Breast epithelium (tissue), 4 donors: Measurements from ENCODE around the gene LSM12. TPM values are rescaled to one million over a fixed set of nuclear protein-coding genes. Genes with fewer than 3 reads are reported as not detected.

Experiments used
- DNase-seq, 2 donors: peaks; one replicate each; pipeline ENCODE4 v3.0.0-alpha.2; 2019; ENCODE audit warnings: low spot score in 2 of 2
- H3K27ac ChIP-seq, 2 donors: fragments of 200-600 bp; sonication (generic) in 1 of 2; one replicate each; pipeline ENCODE4 v1.5.1; 2016 to 2019; ENCODE audit warnings: mild to moderate bottlenecking in 1 of 2
- H3K27me3 ChIP-seq, 2 donors: fragments of 200-600 bp; sonication (generic) in 1 of 2; one replicate each; pipeline versions ENCODE4 v1.5.1 to v1.6.0; 2017 to 2019; ENCODE audit warnings: control low read depth in 1 of 2, mild to moderate bottlenecking in 1 of 2
- H3K36me3 ChIP-seq: fragments of 200-600 bp; one replicate; pipeline ENCODE4 v1.5.1; 2019
- H3K4me1 ChIP-seq, 2 donors: fragments of 200-600 bp; sonication (generic); one replicate each; pipeline ENCODE4 v1.5.1; 2016 to 2019; ENCODE audit warnings: control low read depth in 1 of 2
- H3K4me3 ChIP-seq, 3 donors: fragments of 200-600 bp; sonication (generic); 1 replicate in 2 of 3; 2 replicates in 1 of 3; pipeline ENCODE4 v1.5.1; 2016 to 2019; ENCODE audit warnings: mild to moderate bottlenecking in 3 of 3, moderate library complexity in 2 of 3
- H3K9me3 ChIP-seq, 2 donors: fragments of 200-600 bp; sonication (generic) in 1 of 2; one replicate each; pipeline ENCODE4 v1.5.1; 2016 to 2019; ENCODE audit warnings: control low read depth in 1 of 2
- CTCF ChIP-seq, 3 donors: fragments of 450-650 bp; IDR thresholded peaks; one replicate each; pipeline ENCODE4 v1.5.1; 2016 to 2017; ENCODE audit warnings: antibody characterized with exemption in 3 of 3, mild to moderate bottlenecking in 3 of 3, moderate library complexity in 3 of 3
- POLR2A ChIP-seq: fragments of 450-650 bp; IDR thresholded peaks from one replicate; pipeline ENCODE4 v1.6.1; 2016; ENCODE audit warnings: antibody characterized with exemption, mild to moderate bottlenecking, moderate library complexity
- POLR2AphosphoS5 ChIP-seq, 3 donors: sonication (generic); formaldehyde crosslinking; IDR thresholded peaks; one replicate each; pipeline ENCODE4 v1.6.1; 2017; ENCODE audit warnings: antibody characterized with exemption in 3 of 3
- intact Hi-C: fragments of 100-400 bp; cut with DNase I; formaldehyde crosslinking; loops from one replicate; pipeline ENCODE4 v1.15.1; 2023; ENCODE audit warnings: low total_unique reads
- total RNA-seq, 3 donors: library from RNA; depleted of rRNA; stranded (reverse); fragments of >200 nt; gene quantifications; one replicate each; pipeline ENCODE4 v1.1.0, GENCODE V29; 2016

Gene LSM12
- total RNA-seq, 3 donors from 2014 or later = 36.8 to 45.4 (median 43.6) TPM

- Histone ChIP-seq H3K9me3 (no peaks in the 10 kb centered on the region), H3K4me1 (peaks cover 0 to 7% of the 10 kb centered on the region in 2 donors)
Measured at GRCh38 chr17:44083250-44083849, 16.9 kb upstream of the LSM12 start.

GRCh38 chr17:44082256-44082927 lies 15.9 kb upstream of the LSM12 start:
- no peaks in the 10 kb centered on the region for H3K27me3 ChIP-seq
- intact Hi-C loops = no loop called here
- TF ChIP-seq CTCF (IDR thresholded peaks at IDR 0.05) (no peak), POLR2A (no peak), POLR2AphosphoS5 (IDR thresholded peaks at IDR 0.05) (no peak)
- peaks cover 3% of the 10 kb centered on the region for H3K36me3 ChIP-seq
- DNase-seq = no peak
- H3K4me1 ChIP-seq = peaks cover 0 to 5% of the 10 kb centered on the region in 2 donors
- H3K4me3 ChIP-seq = no peak overlapping the region
- H3K27ac ChIP-seq = no peak overlapping the region
- H3K9me3 ChIP-seq = no peaks in the 10 kb centered on the region

More at GRCh38 chr17:44083250-44083849, 16.9 kb upstream of the LSM12 start:
- TF ChIP-seq CTCF (IDR thresholded peaks at IDR 0.05) (no peak), POLR2AphosphoS5 (IDR thresholded peaks at IDR 0.05) (no peak), POLR2A (no peak)
- Histone ChIP-seq H3K36me3 (peaks cover under 1% of the 10 kb centered on the region), H3K4me3 (no peak overlapping the region), H3K27ac (no peak overlapping the region), H3K27me3 (no peaks in the 10 kb centered on the region)
- intact Hi-C loops = no loop called here
- no peak for DNase-seq

GRCh38 chr17:44081681-44082080 lies 15.2 kb upstream of the LSM12 start:
- H3K27me3 ChIP-seq = no peaks in the 10 kb centered on the region
- H3K36me3 ChIP-seq = peaks cover 3% of the 10 kb centered on the region
- no peak for TF ChIP-seq CTCF (IDR thresholded peaks at IDR 0.05)
- TF ChIP-seq POLR2AphosphoS5 (IDR thresholded peaks at IDR 0.05) = no peak
- TF ChIP-seq POLR2A = no peak
- intact Hi-C loops = no loop called here
- DNase-seq = no peak
- H3K4me1 ChIP-seq = no peaks in the 10 kb centered on the region
- no peak overlapping the region for H3K4me3 ChIP-seq
- H3K27ac ChIP-seq = no peak overlapping the region
- H3K9me3 ChIP-seq = no peaks in the 10 kb centered on the region

GRCh38 chr17:44079877-44080821 lies 13.7 kb upstream of the LSM12 start:
- TF ChIP-seq POLR2A = no peak
- no peak for TF ChIP-seq POLR2AphosphoS5 (IDR thresholded peaks at IDR 0.05)
- TF ChIP-seq CTCF (IDR thresholded peaks at IDR 0.05) = no peak
- H3K27me3 ChIP-seq = no peaks in the 10 kb centered on the region
- no peaks in the 10 kb centered on the region for H3K9me3 ChIP-seq
- no peak overlapping the region for H3K27ac ChIP-seq
- DNase-seq = no peak
- H3K36me3 ChIP-seq = peaks cover 9% of the 10 kb centered on the region
- intact Hi-C loops = no loop called here
- H3K4me1 ChIP-seq = no peaks in the 10 kb centered on the region
- no peak overlapping the region for H3K4me3 ChIP-seq
